Esophagus muscularis mucosa (tissue), 3 donors: Measurements from ENCODE around the gene ZNF311.

Experiments
- POLR2A ChIP-seq: fragments of 450-650 bp; IDR thresholded peaks from one replicate; pipeline ENCODE4 v1.6.1; 2017; ENCODE audit warnings: antibody characterized with exemption, moderate library complexity, mild to moderate bottlenecking, low read depth
- POLR2AphosphoS5 ChIP-seq, 2 donors: sonication (generic); formaldehyde crosslinking; IDR thresholded peaks; one replicate each; pipeline ENCODE4 v1.6.1; 2017; ENCODE audit warnings: antibody characterized with exemption in 2 of 2
- TF ChIP-seq, protein P1 (sequence below), 3 experiments: fragments of 200-600 bp in 2 of 3; fragments of 450-650 bp in 1 of 3; sonication (generic) in 2 of 3; IDR thresholded peaks; one replicate each; pipeline ENCODE4 v1.5.1; 2017 to 2019; ENCODE audit warnings: antibody characterized with exemption in 3 of 3, mild to moderate bottlenecking in 2 of 3, moderate library complexity in 1 of 3

DNA sequence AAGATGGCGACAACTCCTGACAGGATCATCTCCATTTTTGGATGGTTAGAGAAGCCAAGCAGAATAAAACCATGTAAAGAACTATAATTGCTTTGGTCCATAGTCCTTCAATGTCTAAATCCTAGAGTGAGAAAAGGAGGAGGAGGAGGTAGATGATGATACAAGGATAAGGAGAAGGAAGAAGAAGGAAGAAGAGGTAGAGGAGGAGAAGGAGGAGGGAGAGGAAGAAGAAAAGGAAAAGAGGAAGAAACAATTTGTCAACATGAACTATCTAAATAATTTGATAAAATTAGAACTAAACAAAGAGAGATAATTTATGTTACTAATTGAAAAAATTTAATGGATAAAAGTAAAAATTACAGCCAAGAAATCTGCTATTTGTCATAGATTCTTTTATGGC lies 40.0 kb upstream of the ZNF311 start, which contains the start of gene OR2W1:
- TF ChIP-seq, protein P1, sequence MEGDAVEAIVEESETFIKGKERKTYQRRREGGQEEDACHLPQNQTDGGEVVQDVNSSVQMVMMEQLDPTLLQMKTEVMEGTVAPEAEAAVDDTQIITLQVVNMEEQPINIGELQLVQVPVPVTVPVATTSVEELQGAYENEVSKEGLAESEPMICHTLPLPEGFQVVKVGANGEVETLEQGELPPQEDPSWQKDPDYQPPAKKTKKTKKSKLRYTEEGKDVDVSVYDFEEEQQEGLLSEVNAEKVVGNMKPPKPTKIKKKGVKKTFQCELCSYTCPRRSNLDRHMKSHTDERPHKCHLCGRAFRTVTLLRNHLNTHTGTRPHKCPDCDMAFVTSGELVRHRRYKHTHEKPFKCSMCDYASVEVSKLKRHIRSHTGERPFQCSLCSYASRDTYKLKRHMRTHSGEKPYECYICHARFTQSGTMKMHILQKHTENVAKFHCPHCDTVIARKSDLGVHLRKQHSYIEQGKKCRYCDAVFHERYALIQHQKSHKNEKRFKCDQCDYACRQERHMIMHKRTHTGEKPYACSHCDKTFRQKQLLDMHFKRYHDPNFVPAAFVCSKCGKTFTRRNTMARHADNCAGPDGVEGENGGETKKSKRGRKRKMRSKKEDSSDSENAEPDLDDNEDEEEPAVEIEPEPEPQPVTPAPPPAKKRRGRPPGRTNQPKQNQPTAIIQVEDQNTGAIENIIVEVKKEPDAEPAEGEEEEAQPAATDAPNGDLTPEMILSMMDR (IDR thresholded peaks at IDR 0.05) = no peak
- TF ChIP-seq POLR2A (no peak), POLR2AphosphoS5 (IDR thresholded peaks at IDR 0.05) (no peak)
